ENCODE data around the gene SRRT.

Gene SRRT

DNA sequence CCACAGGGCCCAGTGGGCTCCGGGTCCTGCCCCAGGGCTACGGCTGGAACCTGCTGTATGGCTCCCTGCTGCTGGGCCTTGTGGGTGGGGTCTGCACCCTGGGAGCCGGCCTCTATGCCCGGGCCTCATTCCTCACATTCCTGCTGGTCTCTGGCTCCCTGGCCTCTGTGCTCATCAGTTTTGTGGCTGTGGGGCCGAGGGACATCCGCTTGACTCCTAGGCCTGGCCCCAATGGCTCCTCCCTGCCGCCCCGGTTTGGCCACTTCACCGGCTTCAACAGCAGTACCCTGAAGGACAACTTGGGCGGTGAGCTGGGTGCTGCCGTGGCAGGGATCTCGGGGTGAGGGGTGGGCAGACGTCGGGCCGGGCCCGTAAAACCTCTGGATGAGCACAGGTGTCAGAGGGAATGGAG lies 18.0 kb upstream of the SRRT start:
- DNase-seq: no peak

DNA sequence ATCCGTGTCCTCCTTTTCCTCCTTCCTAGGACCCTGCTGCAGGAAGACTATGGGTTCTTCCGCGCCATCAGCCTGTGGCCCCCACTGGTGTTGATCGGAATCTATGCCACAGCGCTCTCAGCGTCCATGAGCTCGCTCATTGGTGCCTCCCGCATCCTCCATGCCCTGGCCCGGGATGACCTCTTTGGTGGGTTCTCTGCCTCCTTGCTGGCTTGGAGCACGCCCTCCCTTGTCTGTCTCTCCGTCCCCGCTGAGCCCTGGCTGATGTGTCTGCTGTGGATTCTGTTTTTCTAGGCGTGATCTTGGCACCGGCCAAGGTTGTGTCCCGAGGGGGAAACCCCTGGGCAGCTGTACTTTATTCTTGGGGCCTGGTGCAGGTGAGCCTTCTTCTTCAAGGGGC lies 15.0 kb upstream of the SRRT start:
- no peak for DNase-seq

DNA sequence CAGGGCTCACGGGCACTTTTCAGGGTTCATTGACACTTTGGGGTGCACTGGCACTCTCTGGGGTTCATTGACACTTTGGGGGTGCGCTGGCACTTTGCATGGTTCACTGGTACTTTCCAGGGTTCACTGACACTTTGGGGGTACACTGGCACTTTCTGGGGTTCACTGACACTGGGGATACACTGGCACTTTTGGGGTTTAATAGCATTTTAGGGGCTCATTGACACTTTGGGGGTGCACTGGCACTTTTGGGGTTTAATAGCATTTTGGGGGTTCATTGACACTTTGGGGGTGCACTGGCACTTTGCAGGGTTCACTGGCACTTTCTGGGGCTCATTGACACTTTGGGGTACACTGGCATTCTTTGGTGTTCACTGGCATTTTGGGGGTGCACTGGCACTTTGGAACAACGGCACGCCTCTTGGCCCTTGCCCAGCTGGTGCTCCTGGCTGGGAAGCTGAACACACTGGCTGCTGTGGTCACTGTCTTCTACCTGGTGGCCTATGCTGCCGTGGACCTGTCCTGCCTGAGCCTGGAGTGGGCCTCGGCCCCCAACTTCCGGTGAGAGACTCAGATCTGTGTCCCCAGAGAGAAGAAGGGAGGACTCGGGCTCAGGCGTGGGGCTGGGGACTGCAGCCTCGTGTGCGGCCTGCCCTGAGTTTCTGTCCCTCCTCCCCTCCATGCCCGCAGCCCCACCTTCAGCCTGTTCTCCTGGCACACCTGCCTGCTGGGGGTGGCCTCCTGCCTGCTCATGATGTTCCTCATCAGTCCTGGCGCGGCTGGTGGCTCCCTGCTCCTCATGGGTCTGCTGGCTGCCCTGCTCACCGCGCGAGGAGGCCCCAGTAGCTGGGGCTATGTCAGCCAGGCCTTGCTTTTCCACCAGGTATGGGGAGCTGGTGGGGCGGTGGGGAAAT lies 13.9 kb upstream of the SRRT start:
- no peak for DNase-seq

DNA sequence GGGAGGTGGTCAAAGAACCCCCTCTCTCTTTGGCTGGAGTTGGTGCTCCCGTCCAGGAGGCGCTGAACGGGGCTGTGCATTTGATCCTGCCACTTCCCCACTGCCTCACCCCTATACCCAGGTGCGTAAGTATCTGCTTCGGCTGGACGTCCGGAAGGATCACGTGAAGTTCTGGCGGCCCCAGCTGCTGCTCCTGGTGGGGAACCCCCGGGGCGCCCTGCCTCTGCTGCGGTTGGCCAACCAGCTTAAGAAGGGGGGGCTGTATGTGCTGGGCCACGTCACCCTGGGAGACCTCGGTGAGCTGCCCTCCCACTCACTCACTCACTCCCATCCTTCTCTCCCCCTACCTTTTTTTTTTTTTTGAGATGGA lies 13.3 kb upstream of the SRRT start:
- no peak for DNase-seq

DNA sequence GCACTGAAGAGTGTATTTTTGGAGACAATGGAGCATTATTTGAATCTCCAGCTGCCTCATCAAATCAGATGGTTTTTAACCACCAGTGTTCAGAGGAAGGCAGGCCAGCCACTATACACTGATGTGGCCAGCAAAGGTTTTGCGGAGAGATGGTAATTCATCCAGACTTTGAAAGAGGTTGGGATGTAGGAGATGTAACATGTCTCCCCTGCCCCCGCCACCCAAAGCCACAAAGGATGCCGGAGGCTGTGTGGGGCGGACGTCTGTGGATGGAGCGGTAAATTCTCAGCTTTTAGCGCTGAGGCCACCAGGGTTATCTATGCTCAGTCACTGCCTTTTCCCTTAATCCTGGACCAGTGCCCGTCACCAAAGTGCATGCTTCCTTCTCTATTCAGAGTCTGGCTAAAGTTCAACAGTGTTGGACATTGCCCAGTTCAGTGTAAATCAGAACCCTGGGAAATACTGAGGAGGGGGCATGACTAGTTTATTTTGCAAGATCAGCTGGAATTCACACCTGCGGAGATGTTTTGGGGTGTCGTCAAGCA lies 11.4 kb upstream of the SRRT start:
- DNase-seq: no peak

DNA sequence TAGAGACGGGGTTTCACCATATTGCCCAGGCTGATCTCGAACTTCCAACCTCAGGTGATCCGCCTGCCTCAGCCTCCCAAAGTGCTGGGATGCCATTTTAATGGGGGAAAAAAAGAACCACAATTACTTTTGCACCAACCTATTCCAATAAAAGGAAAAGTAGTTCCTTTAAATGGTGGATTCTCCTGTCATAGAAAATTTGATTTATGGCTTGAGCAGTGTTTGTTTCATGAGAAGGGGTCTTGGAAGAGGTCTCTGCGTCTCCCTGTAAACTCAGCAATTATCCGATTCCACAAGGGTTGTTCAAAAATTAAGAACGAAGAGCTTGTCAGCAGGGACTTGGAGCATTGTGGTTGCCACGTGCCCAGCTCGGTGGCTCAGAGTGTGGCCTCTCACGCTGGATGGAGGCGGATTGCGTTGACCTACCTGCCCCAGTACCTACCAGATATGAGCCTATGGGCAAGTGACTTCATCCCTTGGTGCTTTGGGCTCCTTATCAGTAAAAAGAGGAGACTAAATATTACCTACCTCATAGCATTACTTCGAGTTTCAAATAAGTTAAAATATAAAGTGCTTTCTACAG lies 10.5 kb upstream of the SRRT start:
- no peak for DNase-seq

DNA sequence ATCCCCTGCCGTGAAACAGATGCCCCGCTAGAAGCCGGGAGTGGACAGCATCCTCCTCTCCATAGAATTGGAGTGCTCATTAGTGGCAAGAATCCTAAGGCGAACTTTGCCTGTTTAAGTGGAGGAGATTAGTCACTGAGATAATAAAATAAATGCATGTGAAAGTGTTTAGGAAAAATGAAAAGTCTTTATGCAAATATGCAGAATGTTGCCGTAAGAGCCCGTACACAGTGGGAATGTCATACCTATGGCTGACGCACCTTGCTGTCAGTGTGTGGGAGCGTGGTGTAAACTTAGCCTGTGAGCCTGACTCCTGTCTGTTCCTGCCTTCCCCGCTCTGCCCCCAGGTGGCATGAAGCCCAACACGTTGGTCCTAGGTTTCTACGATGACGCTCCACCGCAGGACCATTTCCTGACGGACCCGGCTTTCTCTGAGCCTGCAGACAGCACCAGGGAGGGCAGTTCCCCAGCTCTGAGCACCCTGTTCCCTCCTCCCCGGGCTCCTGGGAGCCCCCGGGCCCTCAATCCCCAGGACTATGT lies 9.5 kb upstream of the SRRT start:
- DNase-seq: no peak

DNA sequence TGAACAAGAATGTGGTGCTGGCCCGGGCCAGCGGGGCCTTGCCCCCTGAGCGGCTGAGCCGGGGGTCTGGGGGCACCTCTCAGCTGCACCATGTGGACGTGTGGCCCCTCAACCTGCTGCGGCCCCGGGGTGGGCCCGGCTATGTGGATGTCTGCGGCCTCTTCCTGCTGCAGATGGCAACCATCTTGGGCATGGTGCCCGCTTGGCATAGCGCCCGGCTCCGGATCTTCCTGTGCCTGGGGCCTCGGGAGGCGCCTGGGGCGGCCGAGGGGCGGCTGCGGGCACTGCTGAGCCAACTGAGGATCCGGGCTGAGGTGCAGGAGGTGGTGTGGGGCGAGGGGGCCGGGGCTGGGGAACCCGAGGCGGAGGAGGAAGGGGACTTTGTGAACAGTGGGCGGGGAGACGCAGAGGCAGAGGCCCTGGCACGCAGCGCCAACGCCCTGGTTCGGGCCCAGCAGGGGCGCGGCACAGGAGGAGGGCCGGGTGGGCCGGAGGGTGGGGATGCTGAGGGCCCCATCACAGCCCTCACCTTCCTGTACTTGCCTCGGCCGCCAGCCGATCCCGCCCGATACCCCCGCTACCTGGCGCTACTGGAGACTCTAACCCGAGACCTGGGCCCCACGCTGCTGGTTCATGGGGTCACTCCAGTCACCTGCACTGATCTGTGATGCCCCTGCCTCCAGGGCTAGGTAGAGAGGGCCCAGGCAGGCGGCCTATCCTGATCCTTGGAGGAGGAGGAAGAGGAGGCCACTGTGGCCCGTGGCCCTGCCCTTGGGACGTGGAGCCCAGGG lies 8.8 kb upstream of the SRRT start:
- no peak for DNase-seq

DNA sequence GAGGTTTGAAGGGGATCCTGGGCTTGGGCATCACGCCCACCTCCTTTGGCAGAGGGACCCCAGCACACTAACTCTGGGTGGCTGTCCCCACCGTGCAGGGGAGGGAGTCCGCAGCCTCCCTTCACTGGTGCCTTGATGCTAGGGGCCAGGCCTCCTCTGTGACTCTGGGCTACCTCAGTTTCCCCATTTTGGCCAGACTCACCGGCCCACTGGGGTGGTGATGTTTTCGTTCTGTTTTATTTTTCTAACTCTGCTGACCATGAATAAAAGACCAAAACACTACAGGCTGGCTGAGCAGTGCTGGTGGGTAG lies 8.2 kb upstream of the SRRT start:
- no peak for DNase-seq

DNA sequence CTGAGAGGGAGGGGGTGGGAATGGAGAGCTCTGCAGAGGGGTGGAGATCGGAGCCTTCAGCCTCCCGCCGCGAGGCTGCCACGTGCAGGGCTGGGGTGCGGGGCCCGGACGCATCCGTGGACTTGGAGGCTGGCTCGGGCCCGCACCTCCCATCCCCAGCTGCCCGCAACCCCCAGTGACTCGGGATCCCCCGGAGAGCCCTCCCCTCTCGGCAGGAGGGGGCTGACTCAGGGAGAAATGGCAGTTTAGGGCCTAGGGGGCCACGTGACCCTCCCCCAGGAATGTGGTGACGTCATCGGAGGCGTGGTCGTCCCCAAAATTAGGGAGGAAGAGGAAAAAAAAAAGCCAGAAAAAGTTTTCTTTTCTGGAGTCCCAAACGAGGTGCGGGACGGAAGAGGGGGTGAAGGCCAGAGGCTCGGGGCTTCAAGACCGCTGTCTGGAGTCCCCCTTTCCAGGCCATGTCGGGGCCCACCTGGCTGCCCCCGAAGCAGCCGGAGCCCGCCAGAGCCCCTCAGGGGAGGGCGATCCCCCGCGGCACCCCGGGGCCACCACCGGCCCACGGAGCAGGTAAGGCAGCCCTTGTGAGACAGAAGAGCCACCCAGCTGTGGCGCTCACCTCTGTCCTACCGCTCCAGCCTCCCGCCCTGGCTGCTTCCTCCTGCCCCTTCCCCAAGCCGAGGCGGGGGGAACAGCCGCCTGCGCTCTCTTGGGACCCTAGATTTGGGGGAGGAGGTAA lies 7.7 kb upstream of the SRRT start, which contains the start of gene TRIP6:
TSS of gene TRIP6 (plus strand) at position 348 of the 736 bp plus-strand sequence. CDS start at position 459, 111 bp downstream.
- DNase-seq: peak; percentile 68

DNA sequence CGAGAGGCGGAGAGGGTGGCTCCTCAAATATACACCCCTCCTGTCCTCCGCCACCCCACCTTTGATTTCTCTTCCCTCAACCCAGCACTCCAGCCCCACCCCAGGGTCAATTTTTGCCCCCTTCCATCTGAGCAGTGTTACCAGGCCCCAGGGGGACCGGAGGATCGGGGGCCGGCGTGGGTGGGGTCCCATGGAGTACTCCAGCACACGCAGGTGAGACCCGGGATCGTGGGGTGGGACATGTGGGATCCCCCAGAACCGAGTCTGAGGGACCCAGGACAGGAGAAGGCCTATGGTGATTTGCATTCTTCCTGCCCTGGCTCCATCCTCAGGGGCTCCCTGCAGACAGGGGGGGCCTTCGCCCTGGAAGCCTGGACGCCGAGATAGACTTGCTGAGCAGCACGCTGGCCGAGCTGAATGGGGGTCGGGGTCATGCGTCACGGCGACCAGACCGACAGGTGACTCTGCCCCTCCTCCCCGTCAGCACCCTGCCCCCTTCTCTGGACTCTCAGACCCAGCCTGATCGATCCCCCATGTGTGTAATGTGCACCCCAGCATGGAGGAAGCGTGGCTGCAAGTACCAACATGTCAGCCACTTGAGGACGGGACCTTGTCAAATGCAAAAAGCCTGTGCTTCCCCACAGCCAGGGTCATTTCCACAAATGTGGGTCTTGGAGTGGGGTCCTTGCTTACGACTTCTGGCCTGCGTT lies 7.0 kb upstream of the SRRT start:
- DNase-seq: no peak

DNA sequence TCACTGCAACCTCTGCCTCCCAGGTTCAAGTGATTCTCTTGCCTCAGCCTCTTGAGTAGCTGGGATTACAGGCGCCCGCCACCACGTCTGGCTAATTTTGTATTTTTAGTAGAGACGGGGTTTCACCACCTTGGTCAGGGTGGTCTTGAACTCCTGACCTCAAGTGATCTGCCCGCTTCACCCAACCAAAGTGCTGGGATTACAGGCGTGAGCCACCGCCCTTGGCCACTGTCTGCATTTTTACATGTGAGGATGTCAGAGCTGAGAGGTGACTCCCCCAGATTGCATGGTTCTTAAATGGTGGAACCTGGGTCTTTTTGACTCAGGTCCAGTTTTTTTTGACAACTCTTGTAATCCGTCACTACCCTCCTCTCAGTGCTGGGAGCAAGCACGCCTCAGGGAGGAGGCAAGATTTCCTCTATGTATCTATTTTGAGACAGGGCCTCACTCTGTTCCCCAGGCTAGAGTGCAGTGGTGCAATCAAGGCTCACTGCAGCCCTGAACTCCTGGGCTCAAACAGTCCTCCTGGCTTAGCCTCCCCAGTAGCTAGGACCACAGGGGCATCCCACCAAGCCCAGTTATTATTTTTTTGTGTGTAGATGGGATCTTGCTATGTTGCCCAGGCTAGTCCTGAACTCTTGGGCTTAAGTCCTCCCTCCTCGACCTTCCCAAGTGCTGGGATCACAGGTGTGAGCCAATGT lies 1.2 kb upstream of the SRRT start:
- no peak for DNase-seq

DNA sequence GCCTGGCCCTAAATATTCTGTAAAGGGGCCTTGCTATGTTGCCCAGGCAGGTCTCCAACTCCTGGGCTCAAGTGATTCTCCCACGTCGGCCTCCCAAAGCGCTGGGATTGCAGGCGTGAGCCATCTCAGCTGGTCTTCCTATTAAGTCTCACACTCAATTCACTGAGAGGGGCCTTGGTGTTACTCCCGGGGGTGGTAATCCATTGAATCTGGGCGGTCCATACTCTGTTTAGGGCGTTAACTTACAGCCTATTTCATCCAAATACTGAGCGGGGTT lies 665 bp upstream of the SRRT start:
- DNase-seq: no peak

DNA sequence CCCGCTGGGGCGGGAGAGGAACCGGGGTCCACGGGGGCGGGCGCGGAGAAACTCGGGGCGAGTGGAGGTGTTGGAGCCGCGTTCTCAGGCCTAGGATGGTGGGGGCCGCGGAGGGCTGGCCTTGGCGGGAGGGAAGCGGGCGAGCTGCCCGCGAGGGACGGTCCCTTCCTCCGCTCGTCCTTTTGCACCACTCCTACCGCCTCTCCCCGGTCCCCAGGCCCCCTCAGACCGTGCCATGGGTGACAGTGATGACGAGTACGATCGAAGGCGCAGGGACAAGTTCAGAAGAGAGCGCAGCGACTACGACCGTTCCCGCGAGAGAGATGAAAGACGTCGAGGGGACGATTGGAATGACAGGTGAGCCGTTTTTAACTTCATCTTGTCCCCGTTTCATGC lies 451 bp downstream of the SRRT start:
- DNase-seq: peak; percentile 28

DNA sequence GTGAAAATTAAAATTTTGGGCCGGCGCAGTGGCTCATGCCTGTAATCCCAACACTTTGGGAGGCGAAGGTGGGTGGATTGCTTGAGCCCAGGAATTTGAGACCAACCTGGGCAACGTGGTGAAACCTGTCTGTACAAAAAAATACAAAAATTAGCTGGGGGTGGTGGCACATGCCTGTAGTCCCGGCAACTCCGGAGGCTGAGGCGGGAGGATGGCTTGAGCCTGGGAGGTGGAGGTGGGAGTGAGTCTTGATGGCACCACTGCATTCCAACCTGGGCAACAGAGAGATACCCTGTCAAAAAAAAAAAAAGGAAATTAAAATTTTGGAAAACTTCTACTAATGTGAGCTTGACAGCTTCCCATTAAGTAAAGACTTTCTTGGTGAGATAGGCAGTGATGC lies 3.1 kb downstream of the SRRT start:
- DNase-seq: no peak

DNA sequence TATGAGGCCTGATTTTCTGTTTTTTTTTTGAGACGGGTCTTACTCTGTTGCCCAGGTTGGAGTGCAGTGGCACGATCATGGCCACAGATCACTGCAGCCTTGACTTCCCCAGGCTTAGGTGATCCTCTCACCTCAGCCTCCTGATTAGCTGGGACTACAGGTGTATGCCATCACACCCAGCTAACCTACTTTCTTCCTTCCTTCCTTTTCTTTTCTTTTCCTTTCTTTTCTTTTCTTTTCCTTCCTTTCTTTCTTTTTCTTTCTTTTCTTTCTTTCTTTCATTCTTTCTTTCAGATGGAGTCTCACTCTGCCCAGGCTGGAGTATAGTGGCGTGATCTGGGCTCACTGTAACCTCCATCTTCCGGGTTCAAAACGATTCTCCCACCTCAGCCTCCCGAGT lies 3.8 kb downstream of the SRRT start:
- no peak for DNase-seq

DNA sequence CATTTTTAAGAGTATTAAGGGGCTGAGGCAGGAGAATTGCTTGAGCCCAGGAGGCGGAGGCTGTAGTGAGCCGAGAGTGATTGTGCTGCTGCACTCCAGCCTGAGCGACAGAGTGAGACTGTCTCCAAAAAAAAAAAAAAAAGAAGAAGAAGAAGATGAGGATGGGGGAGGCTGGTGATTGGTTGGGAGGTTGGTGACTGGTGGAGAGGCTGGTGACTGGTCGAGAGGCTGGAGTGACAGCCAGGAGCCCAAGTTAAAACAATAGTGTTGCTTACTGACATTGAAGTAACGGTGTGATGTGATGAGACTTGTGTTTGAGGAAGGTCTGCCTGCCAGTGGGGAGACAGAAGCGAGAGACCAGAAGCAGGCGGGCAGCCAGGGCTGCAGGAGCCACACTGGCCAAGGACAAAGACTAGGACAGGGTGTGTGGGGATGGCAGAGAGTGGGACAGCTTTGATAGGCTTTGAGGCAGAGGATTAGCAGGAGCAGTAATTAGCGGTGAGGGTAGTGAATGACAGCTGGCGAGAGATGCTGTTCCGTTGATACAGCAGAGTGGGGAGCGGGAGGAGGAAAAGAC lies 4.9 kb downstream of the SRRT start:
- DNase-seq: no peak

DNA sequence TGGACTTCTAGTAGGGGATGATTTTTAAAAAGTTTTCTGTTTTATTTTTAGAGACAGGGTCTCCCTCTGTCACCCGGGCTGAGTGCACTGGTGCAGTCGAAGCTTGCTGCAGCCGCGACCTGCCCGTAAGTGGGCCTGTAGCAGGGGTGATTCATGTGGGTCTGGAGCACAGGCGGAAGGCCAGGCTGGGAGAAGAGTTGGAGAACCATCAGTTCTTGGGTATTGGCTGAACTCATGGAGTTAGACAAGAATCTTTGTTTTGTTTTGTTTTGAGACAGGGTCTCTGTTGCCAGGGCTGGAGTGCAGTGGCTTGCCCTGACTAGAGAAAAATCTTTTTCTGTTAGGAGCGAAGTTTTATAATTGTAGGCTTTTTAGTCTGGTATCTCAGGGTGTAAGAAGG lies 5.7 kb downstream of the SRRT start:
- DNase-seq: no peak

DNA sequence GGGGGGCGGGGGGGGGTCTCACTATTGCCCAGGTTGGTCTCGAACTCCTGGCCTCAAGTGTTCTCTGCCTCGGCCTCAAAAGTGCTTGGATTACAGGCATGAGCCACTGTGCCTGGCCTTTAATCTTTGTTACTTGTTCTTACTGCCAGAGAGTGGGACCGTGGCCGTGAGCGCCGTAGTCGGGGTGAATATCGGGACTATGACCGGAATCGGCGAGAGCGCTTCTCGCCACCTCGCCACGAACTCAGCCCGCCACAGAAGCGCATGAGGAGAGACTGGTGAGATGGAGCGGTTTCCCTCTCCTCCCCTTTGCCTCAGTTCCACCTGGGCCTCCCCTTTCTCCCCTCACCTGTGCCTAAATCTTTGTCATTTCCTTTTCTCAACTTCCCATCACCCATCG lies 6.2 kb downstream of the SRRT start:
- no peak for DNase-seq

DNA sequence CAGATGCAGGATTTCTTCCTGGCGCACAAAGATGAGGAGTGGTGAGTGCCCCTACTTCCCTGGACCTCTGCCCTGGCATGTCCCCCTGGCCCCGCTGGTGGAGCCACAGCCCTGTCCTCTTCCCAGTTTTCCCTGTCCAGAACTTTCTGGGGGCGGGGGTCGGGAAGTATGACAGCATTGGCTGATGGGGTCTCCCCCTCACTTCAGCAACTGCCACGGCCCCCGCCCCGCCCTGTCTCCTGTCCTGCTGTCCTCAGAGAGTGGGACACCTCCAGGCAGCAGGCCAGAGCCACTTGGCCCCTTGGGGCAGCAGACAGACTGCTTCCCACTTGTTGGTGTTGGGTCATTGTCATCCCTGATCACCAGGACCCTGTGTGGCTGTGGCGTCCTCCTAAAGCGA lies 7.3 kb downstream of the SRRT start:
- no peak for DNase-seq

Data from inflammatory macrophage treated with lipopolysaccharide for 4 hours (primary cell).